SK-N-SH treated with all-trans-retinoic acid at 6 μM for 48 hours (cell line): ENCODE measurements around the gene PLTP.

ENCODE experiments used
- BACH2 ChIP-seq: fragments of 250-450 bp; sonication (Bioruptor Pico); IDR thresholded peaks from 2 replicates; pipeline ENCODE4 v1.9.0; 2021; ENCODE audit warnings: mild to moderate bottlenecking, borderline replicate concordance
- CSDC2 ChIP-seq: fragments of 250-450 bp; sonication (Bioruptor Pico); IDR thresholded peaks from 2 replicates; pipeline ENCODE4 v1.5.0; 2020; ENCODE audit warnings: mild to moderate bottlenecking, moderate library complexity
- ZFP3 ChIP-seq: fragments of 250-450 bp; sonication (Bioruptor Pico); IDR thresholded peaks from 2 replicates; pipeline ENCODE4 v1.5.0; 2020; ENCODE audit warnings: mild to moderate bottlenecking, moderate library complexity
- ZNF565 ChIP-seq: fragments of 450-650 bp; formaldehyde crosslinking; conservative IDR thresholded peaks from 2 replicates; pipeline ENCODE4 v1.5.0; 2020; ENCODE audit warnings: low read depth, mild to moderate bottlenecking, moderate library complexity
- TF ChIP-seq, protein P1 (sequence below): fragments of 250-450 bp; sonication (Bioruptor Pico); IDR thresholded peaks from 2 replicates; pipeline ENCODE4 v1.8.0; 2021; ENCODE audit warnings: low read depth, mild to moderate bottlenecking, moderate library complexity, borderline replicate concordance

- TF ChIP-seq ZFP3 (CRISPR knock-in tag) (no peak), CSDC2 (CRISPR knock-in tag) (no peak), ZNF565 (CRISPR knock-in tag) (no peak), BACH2 (CRISPR knock-in tag) (no peak)
- TF ChIP-seq, protein P1, sequence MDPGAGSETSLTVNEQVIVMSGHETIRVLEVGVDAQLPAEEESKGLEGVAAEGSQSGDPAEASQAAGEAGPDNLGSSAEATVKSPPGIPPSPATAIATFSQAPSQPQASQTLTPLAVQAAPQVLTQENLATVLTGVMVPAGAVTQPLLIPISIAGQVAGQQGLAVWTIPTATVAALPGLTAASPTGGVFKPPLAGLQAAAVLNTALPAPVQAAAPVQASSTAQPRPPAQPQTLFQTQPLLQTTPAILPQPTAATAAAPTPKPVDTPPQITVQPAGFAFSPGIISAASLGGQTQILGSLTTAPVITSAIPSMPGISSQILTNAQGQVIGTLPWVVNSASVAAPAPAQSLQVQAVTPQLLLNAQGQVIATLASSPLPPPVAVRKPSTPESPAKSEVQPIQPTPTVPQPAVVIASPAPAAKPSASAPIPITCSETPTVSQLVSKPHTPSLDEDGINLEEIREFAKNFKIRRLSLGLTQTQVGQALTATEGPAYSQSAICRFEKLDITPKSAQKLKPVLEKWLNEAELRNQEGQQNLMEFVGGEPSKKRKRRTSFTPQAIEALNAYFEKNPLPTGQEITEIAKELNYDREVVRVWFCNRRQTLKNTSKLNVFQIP = no peak
These were observed 2.6 kb downstream of the PLTP start for GRCh38 chr20:45909336-45909808.
